GM12878 (cell line): ENCODE results near the gene ATXN7L1. TPM values are rescaled to one million over a fixed set of nuclear protein-coding genes. Genes with fewer than 3 reads are reported as not detected.

Experiments used
- ATAC-seq: fragments of 200-7000 bp; cut with Tn5 transposase; 3 replicates; pipeline ENCODE4 v1.9.1; 2020; ENCODE audit warnings: mild to moderate bottlenecking, moderate library complexity
- BruUV-seq: library from RNA; stranded (reverse); fragments of 400-500 nt; replicated peaks from 2 replicates; lab custom pipeline; 2021; lab: Mats Ljungman, UMichigan
- CTCF ChIA-PET: fragments of 300-600 bp; sonication (Branson Sonifier 250); formaldehyde crosslinking; extraction: SDS; loops from one replicate; lab custom pipeline; 2021; ENCODE audit warnings: inconsistent platforms; lab: Yijun Ruan, JAX
- POLR2A ChIA-PET: fragments of 350-600 bp; formaldehyde crosslinking; extraction: SDS; loops from one replicate; lab custom pipeline; 2021; ENCODE audit warnings: inconsistent platforms; lab: Charles Lee
- RAD21 ChIA-PET: fragments of 300-600 bp; sonication (Branson Sonifier 250); formaldehyde crosslinking; loops from one replicate; lab custom pipeline; 2023; ENCODE audit warnings: antibody characterized with exemption; ENCODE audit not compliant: unreplicated experiment; lab: Charles Lee
- SMC1A ChIA-PET: fragments of 300-600 bp; sonication (Branson Sonifier 250); formaldehyde crosslinking; loops from one replicate; lab custom pipeline; 2023; ENCODE audit not compliant: unreplicated experiment, uncharacterized antibody; lab: Charles Lee
- DNase-seq: peaks from one replicate; pipeline ENCODE4 v3.0.0-alpha.2; 2011; ENCODE audit warnings: low read depth, low spot score
- FAIRE-seq: peaks from 3 replicates; lab custom pipeline; 2011; peaks lifted over from hg19 to GRCh38; lab: Jason Lieb, UNC
- H2AFZ ChIP-seq: 2 replicates; pipeline ENCODE4 v1.6.0; 2011; ENCODE audit warnings: low read depth, low read length, control low read depth; ENCODE audit not compliant: control insufficient read depth
- H3K27ac ChIP-seq: 2 replicates; pipeline ENCODE4 v1.5.1; 2011; ENCODE audit warnings: control low read depth; ENCODE audit not compliant: control insufficient read depth, insufficient read depth
- H3K27me3 ChIP-seq, 2 experiments: replicated peaks in 1 of 2; 2 replicates each; pipeline versions ENCODE4 v1.6.0 to v1.6.1; 2011; ENCODE audit warnings: low read length in 1 of 2; ENCODE audit not compliant: control insufficient read depth in 2 of 2, insufficient read depth in 2 of 2
- H3K36me3 ChIP-seq, 2 experiments: 2 replicates each; pipeline ENCODE4 v1.5.1; 2011; ENCODE audit warnings: low read length in 1 of 2; ENCODE audit not compliant: control insufficient read depth in 2 of 2, insufficient read depth in 2 of 2
- H3K4me1 ChIP-seq: 2 replicates; pipeline ENCODE4 v1.6.1; 2011; ENCODE audit warnings: mild to moderate bottlenecking, low read length, moderate library complexity, mixed read lengths; ENCODE audit not compliant: control insufficient read depth, insufficient read depth
- H3K4me2 ChIP-seq: 2 replicates; pipeline ENCODE4 v1.6.0; 2011; ENCODE audit warnings: control low read depth; ENCODE audit not compliant: control insufficient read depth, insufficient read depth
- H3K4me3 ChIP-seq: fragments of 200-600 bp; sonication (generic); 2 replicates; pipeline ENCODE4 v1.5.1; 2016
- H3K79me2 ChIP-seq: 2 replicates; pipeline ENCODE4 v1.6.0; 2011; ENCODE audit warnings: low read length; ENCODE audit not compliant: control insufficient read depth, insufficient read depth
- H3K9ac ChIP-seq: 2 replicates; pipeline ENCODE4 v1.8.0; 2011; ENCODE audit warnings: low read length, control low read depth, mixed read lengths; ENCODE audit not compliant: control insufficient read depth, insufficient read depth
- H3K9me3 ChIP-seq: replicated peaks from 3 replicates; pipeline ENCODE4 v1.5.1; 2011; ENCODE audit warnings: mild to moderate bottlenecking, low read length; ENCODE audit not compliant: control insufficient read depth, insufficient read depth
- H4K20me1 ChIP-seq: 2 replicates; pipeline ENCODE4 v1.6.0; 2011; ENCODE audit not compliant: control insufficient read depth, insufficient read depth
- BHLHE40 ChIP-seq, 2 experiments: fragments of 450-650 bp in 1 of 2; IDR thresholded peaks; 2 replicates each; pipeline ENCODE4 v1.6.1; 2011 to 2017; ENCODE audit warnings: low read depth in 2 of 2, borderline replicate concordance in 1 of 2, improper control_type of control experiment in 1 of 2, low read length in 1 of 2, mild to moderate bottlenecking in 1 of 2
- CREM ChIP-seq: IDR thresholded peaks from 2 replicates; pipeline ENCODE4 v1.6.1; 2014; ENCODE audit warnings: antibody characterized with exemption, low read depth
- MTA2 ChIP-seq: fragments of 450-650 bp; IDR thresholded peaks from 2 replicates; pipeline ENCODE4 v1.6.1; 2016; ENCODE audit warnings: low read depth, mild to moderate bottlenecking, moderate library complexity
- RAD21 ChIP-seq: IDR thresholded peaks from 2 replicates; pipeline ENCODE4 v1.6.1; 2011; ENCODE audit warnings: mild to moderate bottlenecking, low read depth, low read length, moderate library complexity; ENCODE audit not compliant: insufficient read depth
- RUNX3 ChIP-seq: IDR thresholded peaks from 2 replicates; pipeline ENCODE4 v1.6.1; 2012; ENCODE audit warnings: low read length, inconsistent platforms
- STAT1 ChIP-seq: fragments of 450-650 bp; conservative IDR thresholded peaks from 2 replicates; pipeline ENCODE4 v1.6.1; 2014; ENCODE audit warnings: antibody characterized with exemption, mild to moderate bottlenecking
- whole genome bisulfite sequencing: methylation state at CpG from one replicate; pipeline ENCODE4 v1.1.6; 2016; ENCODE audit warnings: low lambda C conversion rate; ENCODE audit not compliant: insufficient replicate concordance, insufficient coverage; ENCODE audit errors: missing lambda C conversion rate; 5-methylcytosine and 5-hydroxymethylcytosine counted together
- in situ Hi-C: fragments of 300-500 bp; cut with MboI; formaldehyde crosslinking; loops from 9 replicates; pipeline ENCODE4 v1.14.3; 2018; ENCODE audit warnings: mixed read lengths
- intact Hi-C: fragments of 100-400 bp; cut with micrococcal nuclease; formaldehyde crosslinking; loops from one replicate; pipeline ENCODE4 v1.14.2; 2022; ENCODE audit not compliant: unreplicated experiment
- polyA plus RNA-seq, 11 experiments: library from polyadenylated mRNA; depleted of rRNA in 4 of 11; unstranded in 6 of 11; stranded (reverse) in 5 of 11; fragments of >200 nt; fragmentation: Nextera tagmentation in 4 of 11; fragmentation: Illumina TruSeq in 1 of 11; extraction: Ambion mirVana in 4 of 11; extraction: Trizol in 1 of 11; gene quantifications; 1 replicate in 1 of 11; 2 replicates in 10 of 11; pipeline versions ENCODE4 v1.2.1 to v1.2.3, GENCODE V29; 2011 to 2016; ENCODE audit warnings: inconsistent platforms in 2 of 11, missing spikeins in 2 of 11, low read depth in 1 of 11
- total RNA-seq, 4 experiments: library from RNA; depleted of rRNA in 3 of 4; stranded (reverse); fragments of >200 nt in 3 of 4; fragmentation: Illumina TruSeq in 1 of 4; extraction: Trizol in 1 of 4; gene quantifications; 2 replicates each; pipeline versions ENCODE4 v1.2.1 to v1.2.3, GENCODE V29; 2013 to 2021
- TF ChIP-seq, protein P1 (sequence below): fragments of 450-650 bp; IDR thresholded peaks from 2 replicates; pipeline ENCODE4 v1.6.1; 2014; ENCODE audit warnings: mild to moderate bottlenecking
- TF ChIP-seq, protein P2 (sequence below): fragments of 150-350 bp; IDR thresholded peaks from 2 replicates; pipeline ENCODE4 v1.6.1; 2014; ENCODE audit warnings: mild to moderate bottlenecking, low read depth, low read length
- TF ChIP-seq, protein P3 (sequence below): IDR thresholded peaks from 2 replicates; pipeline ENCODE4 v1.6.1; 2012; ENCODE audit warnings: low read depth, low read length, improper control_type of control experiment

The ATXN7L1 gene
- total and polyA plus RNA-seq, 10 of the 15 experiments (the other 5 are each of a cell fraction or from before 2014, with no cell fraction given): 0.40 to 2.9 (median 1.2) TPM

DNA sequence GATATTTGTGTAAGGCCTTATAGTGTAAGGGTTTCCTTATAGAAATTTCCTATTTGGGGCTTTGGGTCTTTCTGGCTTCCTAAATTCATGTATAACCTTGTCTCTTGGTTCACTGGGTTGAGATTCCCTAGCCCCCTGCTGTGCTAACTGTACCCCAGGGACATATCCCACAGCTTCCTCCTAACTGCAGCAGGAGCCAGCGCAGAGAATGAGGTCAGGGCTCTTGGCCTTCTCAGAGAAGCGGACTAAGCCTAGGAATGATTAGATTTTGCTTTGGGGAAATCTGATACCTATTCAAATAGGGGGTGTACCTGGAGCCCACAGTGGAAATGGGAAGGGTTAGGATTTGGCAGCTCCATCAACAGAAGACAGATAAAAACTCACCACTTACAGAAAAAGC, 157.0 kb downstream of the ATXN7L1 start:
- in situ Hi-C loops: no loop called here
- WGBS: 89% methylated on average over 2 of the region's 2 CpGs
- Histone ChIP-seq H3K27me3 (peaks cover 0 to 3% of the 10 kb centered on the region in 2 experiments; a peak in 2 of 4 replicates), H3K79me2 (no peaks in the 10 kb centered on the region), H3K4me2 (no peak overlapping the region), H3K4me3 (no peak overlapping the region), H3K27ac (no peak overlapping the region), H3K9me3 (no peaks in the 10 kb centered on the region), H2AFZ (no peak overlapping the region), H3K36me3 (no peaks in the 10 kb centered on the region), H3K9ac (no peak overlapping the region), H3K4me1 (no peaks in the 10 kb centered on the region), H4K20me1 (no peaks in the 10 kb centered on the region)
- ChIA-PET CTCF (no interaction called here), SMC1A (no interaction called here), RAD21 (no interaction called here), POLR2A (no interaction called here)
- intact Hi-C loops: no loop called here
- FAIRE-seq (no peak), ATAC-seq (no peak), DNase-seq (no peak)
- TF ChIP-seq STAT1 (no peak), MTA2 (no peak), CREM (no peak), BHLHE40 (IDR thresholded peaks at IDR 0.05; ENCODE audit: borderline replicate concordance in 1 of 2, low read depth in 2 of 2, low read length in 1 of 2) (no peak), RAD21 (no peak), RUNX3 (no peak)
- TF ChIP-seq, protein P1, sequence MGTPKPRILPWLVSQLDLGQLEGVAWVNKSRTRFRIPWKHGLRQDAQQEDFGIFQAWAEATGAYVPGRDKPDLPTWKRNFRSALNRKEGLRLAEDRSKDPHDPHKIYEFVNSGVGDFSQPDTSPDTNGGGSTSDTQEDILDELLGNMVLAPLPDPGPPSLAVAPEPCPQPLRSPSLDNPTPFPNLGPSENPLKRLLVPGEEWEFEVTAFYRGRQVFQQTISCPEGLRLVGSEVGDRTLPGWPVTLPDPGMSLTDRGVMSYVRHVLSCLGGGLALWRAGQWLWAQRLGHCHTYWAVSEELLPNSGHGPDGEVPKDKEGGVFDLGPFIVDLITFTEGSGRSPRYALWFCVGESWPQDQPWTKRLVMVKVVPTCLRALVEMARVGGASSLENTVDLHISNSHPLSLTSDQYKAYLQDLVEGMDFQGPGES: no peak
- TF ChIP-seq, protein P2, sequence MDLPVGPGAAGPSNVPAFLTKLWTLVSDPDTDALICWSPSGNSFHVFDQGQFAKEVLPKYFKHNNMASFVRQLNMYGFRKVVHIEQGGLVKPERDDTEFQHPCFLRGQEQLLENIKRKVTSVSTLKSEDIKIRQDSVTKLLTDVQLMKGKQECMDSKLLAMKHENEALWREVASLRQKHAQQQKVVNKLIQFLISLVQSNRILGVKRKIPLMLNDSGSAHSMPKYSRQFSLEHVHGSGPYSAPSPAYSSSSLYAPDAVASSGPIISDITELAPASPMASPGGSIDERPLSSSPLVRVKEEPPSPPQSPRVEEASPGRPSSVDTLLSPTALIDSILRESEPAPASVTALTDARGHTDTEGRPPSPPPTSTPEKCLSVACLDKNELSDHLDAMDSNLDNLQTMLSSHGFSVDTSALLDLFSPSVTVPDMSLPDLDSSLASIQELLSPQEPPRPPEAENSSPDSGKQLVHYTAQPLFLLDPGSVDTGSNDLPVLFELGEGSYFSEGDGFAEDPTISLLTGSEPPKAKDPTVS: no peak
- TF ChIP-seq, protein P3, sequence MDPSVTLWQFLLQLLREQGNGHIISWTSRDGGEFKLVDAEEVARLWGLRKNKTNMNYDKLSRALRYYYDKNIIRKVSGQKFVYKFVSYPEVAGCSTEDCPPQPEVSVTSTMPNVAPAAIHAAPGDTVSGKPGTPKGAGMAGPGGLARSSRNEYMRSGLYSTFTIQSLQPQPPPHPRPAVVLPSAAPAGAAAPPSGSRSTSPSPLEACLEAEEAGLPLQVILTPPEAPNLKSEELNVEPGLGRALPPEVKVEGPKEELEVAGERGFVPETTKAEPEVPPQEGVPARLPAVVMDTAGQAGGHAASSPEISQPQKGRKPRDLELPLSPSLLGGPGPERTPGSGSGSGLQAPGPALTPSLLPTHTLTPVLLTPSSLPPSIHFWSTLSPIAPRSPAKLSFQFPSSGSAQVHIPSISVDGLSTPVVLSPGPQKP: no peak
- BruUV-seq: no TSS peak
